ENCODE data around the gene CHD1L.
"Not testable (repeated sequence)": the region's sequence is repeated elsewhere in the genome, so short reads cannot be mapped to it uniquely, and the experiment has no call there.

The CHD1L gene
- 2.4 to 3.0 (median 2.5) reads per million in 3 donors for total RNA-seq

DNA sequence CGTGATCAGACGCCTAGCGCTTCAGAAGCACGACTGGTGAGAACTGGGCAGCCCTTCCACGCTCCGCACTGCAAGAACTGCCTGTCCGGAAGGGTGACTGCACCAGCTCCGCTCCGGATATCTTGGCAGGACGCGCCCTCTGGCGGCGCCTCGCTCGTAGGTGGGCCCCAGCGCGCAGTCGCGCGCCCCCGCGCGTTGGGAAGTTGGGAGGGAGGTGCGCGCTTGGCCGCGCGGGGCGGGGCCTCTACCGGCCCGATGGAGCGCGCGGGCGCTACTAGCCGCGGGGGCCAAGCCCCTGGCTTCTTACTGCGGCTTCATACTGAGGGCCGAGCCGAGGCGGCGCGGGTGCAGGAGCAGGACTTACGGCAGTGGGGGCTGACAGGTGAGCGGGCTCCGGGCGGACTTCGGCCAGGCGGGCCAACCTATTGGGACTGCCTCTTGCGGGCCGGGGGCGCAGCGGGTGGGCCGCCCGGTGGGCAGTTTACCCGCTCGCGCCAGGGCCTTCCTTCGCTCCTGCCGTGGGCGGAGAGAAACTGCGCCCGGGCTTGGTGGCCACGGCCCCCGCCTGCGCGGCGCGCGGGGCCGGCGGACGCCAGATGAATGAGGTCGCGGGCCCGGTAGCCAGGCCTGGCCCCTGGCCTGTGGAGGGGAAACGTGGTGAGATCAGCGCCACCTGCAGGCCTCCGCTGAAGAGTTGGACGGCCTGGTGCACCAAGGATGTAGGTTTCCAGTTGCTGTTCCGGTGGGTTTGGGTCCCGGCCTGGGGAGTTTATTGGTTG is at the start of gene CHD1L:
Gene CHD1L, plus strand, starts transcription at position 236 of the 779 bp plus-strand sequence. Its CDS starts 20 bp downstream, at position 256.
- no peaks in the 10 kb centered on the region for H3K36me3 ChIP-seq (ENCODE audit: control insufficient read depth, insufficient read depth, low read length)
- peak within 1 kb of the TSS; percentile 86 for H3K4me3 ChIP-seq (ENCODE audit: insufficient read depth, low read depth, low read length, poor library complexity, severe bottlenecking)
- peak within 1 kb of the TSS; percentile 72 for H3K27ac ChIP-seq (ENCODE audit: insufficient read depth, low read length, poor library complexity, severe bottlenecking)
- no peaks in the 10 kb centered on the region for H3K4me1 ChIP-seq (ENCODE audit: control insufficient read depth, insufficient read depth, low read length, poor library complexity, severe bottlenecking)
- DNase-seq = peak; percentile 82 to 87 (median 83)
- no peaks in the 10 kb centered on the region for H3K27me3 ChIP-seq (replicated peaks; ENCODE audit: control insufficient read depth, insufficient read depth, low read length, poor library complexity, severe bottlenecking)
- H3K9me3 ChIP-seq (ENCODE audit: control insufficient read depth, low read length) = no peaks in the 10 kb centered on the region

DNA sequence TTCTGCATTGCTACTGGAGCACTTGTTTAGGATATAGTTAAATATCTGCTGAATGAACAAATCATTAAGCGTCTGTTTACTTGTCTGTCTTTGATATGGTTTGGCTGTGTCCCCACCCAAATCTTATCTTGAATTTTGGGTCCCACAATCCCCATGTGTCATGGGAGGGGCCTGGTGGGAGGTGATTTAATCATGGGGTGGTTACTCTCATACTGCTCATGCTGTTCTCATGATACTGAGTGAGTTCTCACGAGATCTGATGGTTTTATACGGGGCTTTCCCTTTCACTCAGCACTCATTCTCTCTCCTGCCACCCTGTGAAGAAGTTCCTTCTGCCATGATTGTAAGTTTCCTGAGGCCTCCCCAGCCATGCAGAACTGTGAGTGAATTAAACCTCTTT is 45.2 kb upstream of the CHD1L start:
- not testable (repeated sequence) for H3K27me3 ChIP-seq (replicated peaks; ENCODE audit: control insufficient read depth, insufficient read depth, low read length, poor library complexity, severe bottlenecking); H3K27ac ChIP-seq (ENCODE audit: insufficient read depth, low read length, poor library complexity, severe bottlenecking); H3K36me3 ChIP-seq (ENCODE audit: control insufficient read depth, insufficient read depth, low read length); H3K9me3 ChIP-seq (ENCODE audit: control insufficient read depth, low read length); H3K4me3 ChIP-seq (ENCODE audit: insufficient read depth, low read depth, low read length, poor library complexity, severe bottlenecking); DNase-seq; H3K4me1 ChIP-seq (ENCODE audit: control insufficient read depth, insufficient read depth, low read length, poor library complexity, severe bottlenecking)

DNA sequence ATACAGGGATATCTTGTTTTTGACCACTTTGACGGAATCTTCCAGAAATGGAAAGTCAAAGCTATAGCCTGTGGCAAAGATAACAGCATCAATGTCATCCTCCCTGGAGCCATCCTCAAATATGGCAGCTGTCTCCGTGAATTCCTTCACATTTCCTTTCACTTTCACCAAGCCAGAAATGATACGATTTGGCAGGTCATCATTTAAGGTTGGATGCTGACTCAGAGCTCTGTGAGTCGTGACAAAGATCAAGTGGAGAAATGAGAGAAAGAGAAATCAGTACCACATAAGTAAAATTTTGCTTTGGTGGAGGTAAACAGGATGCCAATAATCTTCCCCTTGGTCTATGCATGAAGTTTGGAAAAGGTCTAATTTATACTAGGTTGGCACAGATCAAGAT is 41.2 kb upstream of the CHD1L start:
- no peak for DNase-seq
- Histone ChIP-seq H3K4me3 (ENCODE audit: insufficient read depth, low read depth, low read length, poor library complexity, severe bottlenecking) (no peak overlapping the region), H3K9me3 (ENCODE audit: control insufficient read depth, low read length) (no peaks in the 10 kb centered on the region), H3K36me3 (ENCODE audit: control insufficient read depth, insufficient read depth, low read length) (no peaks in the 10 kb centered on the region), H3K27me3 (replicated peaks; ENCODE audit: control insufficient read depth, insufficient read depth, low read length, poor library complexity, severe bottlenecking) (no peaks in the 10 kb centered on the region), H3K4me1 (ENCODE audit: control insufficient read depth, insufficient read depth, low read length, poor library complexity, severe bottlenecking) (no peaks in the 10 kb centered on the region), H3K27ac (ENCODE audit: insufficient read depth, low read length, poor library complexity, severe bottlenecking) (no peak overlapping the region)

- Histone ChIP-seq H3K9me3 (ENCODE audit: control insufficient read depth, low read length) (no peaks in the 10 kb centered on the region), H3K4me1 (ENCODE audit: control insufficient read depth, insufficient read depth, low read length, poor library complexity, severe bottlenecking) (no peaks in the 10 kb centered on the region), H3K4me3 (ENCODE audit: insufficient read depth, low read depth, low read length, poor library complexity, severe bottlenecking) (no peak overlapping the region), H3K36me3 (ENCODE audit: control insufficient read depth, insufficient read depth, low read length) (no peaks in the 10 kb centered on the region), H3K27me3 (replicated peaks; ENCODE audit: control insufficient read depth, insufficient read depth, low read length, poor library complexity, severe bottlenecking) (no peaks in the 10 kb centered on the region), H3K27ac (ENCODE audit: insufficient read depth, low read length, poor library complexity, severe bottlenecking) (no peak overlapping the region)
- DNase-seq = no peak
These were observed 40.7 kb upstream of the CHD1L start for GRCh38 chr1:147201786-147202185.

DNA sequence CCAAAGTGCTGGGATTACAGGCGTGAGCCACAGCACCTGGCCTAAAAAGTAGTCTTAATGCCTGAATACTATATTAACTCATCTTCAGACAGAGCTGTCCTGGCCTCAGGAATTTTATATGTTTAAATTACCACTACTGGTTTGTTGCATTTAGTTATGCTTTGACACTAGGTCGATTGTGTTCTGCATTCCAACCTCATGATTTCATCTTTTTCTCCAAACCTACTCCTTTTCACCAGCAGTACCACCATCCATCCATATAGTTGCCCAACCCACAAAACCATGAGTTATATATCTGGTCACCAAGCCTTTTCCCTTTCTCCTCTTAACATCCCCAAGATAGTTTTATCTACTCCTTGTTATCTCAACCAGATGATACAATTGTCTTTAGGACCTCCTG is 39.9 kb upstream of the CHD1L start:
- Histone ChIP-seq H3K27me3 (replicated peaks; ENCODE audit: control insufficient read depth, insufficient read depth, low read length, poor library complexity, severe bottlenecking) (no peaks in the 10 kb centered on the region), H3K4me1 (ENCODE audit: control insufficient read depth, insufficient read depth, low read length, poor library complexity, severe bottlenecking) (no peaks in the 10 kb centered on the region), H3K27ac (ENCODE audit: insufficient read depth, low read length, poor library complexity, severe bottlenecking) (no peak overlapping the region), H3K36me3 (ENCODE audit: control insufficient read depth, insufficient read depth, low read length) (no peaks in the 10 kb centered on the region), H3K9me3 (ENCODE audit: control insufficient read depth, low read length) (no peaks in the 10 kb centered on the region), H3K4me3 (ENCODE audit: insufficient read depth, low read depth, low read length, poor library complexity, severe bottlenecking) (no peak overlapping the region)
- no peak for DNase-seq

DNA sequence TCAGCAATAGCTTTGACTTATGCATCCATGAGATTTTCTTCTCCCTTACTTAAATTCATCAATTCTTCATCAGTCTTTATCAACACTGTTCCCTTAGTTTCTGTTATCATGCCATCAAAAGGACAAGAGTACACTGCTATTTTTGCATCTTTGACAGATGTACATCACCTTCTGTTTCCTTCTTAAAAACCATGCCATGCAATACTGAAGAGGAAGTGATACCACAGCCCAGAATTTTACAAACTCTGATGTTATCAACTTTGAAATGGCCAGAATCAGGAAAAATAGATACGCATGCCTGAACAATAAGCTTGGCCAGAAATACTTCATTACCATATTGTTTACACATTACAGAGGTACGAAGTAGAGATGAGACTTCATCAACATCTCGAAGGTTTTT is 38.4 kb upstream of the CHD1L start:
- no peaks in the 10 kb centered on the region for H3K27me3 ChIP-seq (replicated peaks; ENCODE audit: control insufficient read depth, insufficient read depth, low read length, poor library complexity, severe bottlenecking)
- H3K9me3 ChIP-seq (ENCODE audit: control insufficient read depth, low read length) = no peaks in the 10 kb centered on the region
- no peak overlapping the region for H3K27ac ChIP-seq (ENCODE audit: insufficient read depth, low read length, poor library complexity, severe bottlenecking)
- no peaks in the 10 kb centered on the region for H3K4me1 ChIP-seq (ENCODE audit: control insufficient read depth, insufficient read depth, low read length, poor library complexity, severe bottlenecking)
- no peaks in the 10 kb centered on the region for H3K36me3 ChIP-seq (ENCODE audit: control insufficient read depth, insufficient read depth, low read length)
- DNase-seq = no peak
- H3K4me3 ChIP-seq (ENCODE audit: insufficient read depth, low read depth, low read length, poor library complexity, severe bottlenecking) = no peak overlapping the region

DNA sequence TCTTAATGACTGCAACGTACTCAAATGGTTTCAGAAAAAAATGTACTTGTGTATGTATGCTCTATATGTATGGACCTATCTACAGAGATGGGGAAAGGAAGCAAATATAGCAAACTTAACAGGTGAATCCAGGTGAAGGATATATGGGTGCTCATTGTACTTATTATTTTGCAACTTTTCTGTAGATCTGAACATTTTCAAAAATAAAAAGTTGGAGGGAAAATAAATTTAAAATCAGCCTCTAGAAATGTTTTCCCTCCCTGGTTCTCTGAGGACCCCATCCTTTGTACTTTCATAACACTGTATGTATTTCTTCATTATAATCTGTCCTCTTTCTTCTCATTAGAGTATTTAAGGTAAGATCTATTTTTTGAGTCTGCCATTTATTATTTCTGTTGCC is 35.3 kb upstream of the CHD1L start:
- H3K9me3 ChIP-seq (ENCODE audit: control insufficient read depth, low read length) = no peaks in the 10 kb centered on the region
- H3K36me3 ChIP-seq (ENCODE audit: control insufficient read depth, insufficient read depth, low read length) = no peaks in the 10 kb centered on the region
- H3K27ac ChIP-seq (ENCODE audit: insufficient read depth, low read length, poor library complexity, severe bottlenecking) = no peak overlapping the region

DNA sequence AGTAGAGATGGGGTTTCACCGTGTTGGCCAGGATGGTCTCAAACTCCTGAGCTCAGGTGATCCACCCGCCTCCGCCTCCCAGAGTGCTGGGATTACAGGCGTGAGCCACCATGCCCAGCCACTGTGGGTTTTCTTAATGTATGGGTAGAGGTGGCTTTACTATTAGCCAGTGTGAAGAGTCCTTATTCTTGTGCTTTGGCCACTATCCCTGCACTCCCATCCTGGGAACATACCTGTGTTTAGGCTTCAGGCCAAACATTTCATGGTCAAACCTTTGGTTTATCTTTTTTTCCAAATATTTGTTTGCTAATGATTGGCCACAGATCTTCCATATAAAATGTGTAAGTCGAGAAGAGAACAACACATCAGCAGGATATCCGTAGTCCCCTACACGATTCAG is 33.9 kb upstream of the CHD1L start:
- no peaks in the 10 kb centered on the region for H3K9me3 ChIP-seq (ENCODE audit: control insufficient read depth, low read length)
- H3K4me1 ChIP-seq (ENCODE audit: control insufficient read depth, insufficient read depth, low read length, poor library complexity, severe bottlenecking) = no peaks in the 10 kb centered on the region
- H3K27me3 ChIP-seq (replicated peaks; ENCODE audit: control insufficient read depth, insufficient read depth, low read length, poor library complexity, severe bottlenecking) = no peaks in the 10 kb centered on the region
- DNase-seq = no peak
- H3K4me3 ChIP-seq (ENCODE audit: insufficient read depth, low read depth, low read length, poor library complexity, severe bottlenecking) = no peak overlapping the region
- no peak overlapping the region for H3K27ac ChIP-seq (ENCODE audit: insufficient read depth, low read length, poor library complexity, severe bottlenecking)
- no peaks in the 10 kb centered on the region for H3K36me3 ChIP-seq (ENCODE audit: control insufficient read depth, insufficient read depth, low read length)

More for the DNA sequence above, 35.3 kb upstream of the CHD1L start:
- Histone ChIP-seq H3K4me3 (ENCODE audit: insufficient read depth, low read depth, low read length, poor library complexity, severe bottlenecking) (no peak overlapping the region), H3K4me1 (ENCODE audit: control insufficient read depth, insufficient read depth, low read length, poor library complexity, severe bottlenecking) (no peaks in the 10 kb centered on the region), H3K27me3 (replicated peaks; ENCODE audit: control insufficient read depth, insufficient read depth, low read length, poor library complexity, severe bottlenecking) (no peaks in the 10 kb centered on the region)
- no peak for DNase-seq

DNA sequence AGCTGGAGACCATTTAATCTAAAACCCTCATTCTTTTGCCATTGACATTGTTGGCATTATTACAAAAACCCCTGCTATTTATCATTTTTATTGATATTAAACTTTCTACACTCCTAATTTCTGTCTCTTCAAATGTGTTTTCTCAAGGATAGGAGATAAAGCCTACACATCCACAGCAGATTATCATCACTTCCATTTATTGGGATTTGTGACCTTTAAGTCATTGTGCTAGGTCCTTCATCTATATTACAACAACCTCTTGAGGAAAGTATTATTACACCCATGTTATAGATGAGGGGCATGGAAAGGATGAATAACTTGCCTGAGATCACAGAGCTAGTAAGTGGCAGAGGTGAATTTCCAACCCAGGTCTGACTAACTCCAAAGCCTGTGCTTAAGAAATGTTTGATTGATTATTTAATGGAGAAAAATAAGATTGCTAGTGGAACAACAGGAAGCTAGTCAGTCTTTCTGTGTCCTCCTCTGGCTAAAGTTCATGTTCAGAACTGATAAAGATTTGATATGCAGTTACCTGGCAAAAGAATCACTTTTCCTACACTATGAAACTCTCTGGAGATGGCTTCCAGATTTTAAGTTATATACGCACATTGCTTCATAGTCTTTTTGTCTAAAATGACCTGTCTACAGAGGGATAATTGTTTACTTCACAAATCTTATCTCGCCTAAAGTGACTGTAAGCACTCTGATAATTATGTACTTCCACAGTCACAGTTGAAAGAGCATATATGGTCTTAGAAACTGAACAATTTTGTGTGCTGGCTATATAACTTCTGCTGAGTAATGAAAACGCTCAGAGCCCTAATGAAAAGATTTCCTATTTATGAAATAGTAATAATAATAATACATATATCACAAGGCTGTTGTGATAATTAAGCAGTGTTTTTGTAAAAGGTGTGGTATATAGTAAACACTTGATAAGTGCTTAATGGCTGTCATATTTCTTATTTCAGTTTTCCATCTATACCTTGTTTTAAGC is 32.4 kb upstream of the CHD1L start:
- DNase-seq = no peak

DNA sequence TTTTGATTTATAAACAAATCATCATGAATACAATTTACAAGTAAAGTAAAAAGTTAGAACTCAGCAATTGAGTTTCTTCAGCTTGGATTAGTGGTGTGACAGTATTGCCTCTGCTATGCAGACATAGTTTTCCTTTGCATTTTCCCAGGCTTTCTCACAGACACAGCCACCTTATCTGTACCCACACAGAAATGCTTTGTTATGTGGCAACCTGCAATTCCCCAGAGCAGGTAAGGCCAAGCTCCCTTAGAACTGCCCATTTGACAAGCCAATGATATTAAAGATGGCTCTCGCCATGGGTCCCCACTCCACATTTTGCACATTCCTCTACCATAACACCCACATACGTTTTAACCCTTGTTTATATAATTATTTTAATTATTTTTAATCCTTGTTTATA is 31.5 kb upstream of the CHD1L start:
- Histone ChIP-seq H3K27me3 (replicated peaks; ENCODE audit: control insufficient read depth, insufficient read depth, low read length, poor library complexity, severe bottlenecking) (no peaks in the 10 kb centered on the region), H3K4me3 (ENCODE audit: insufficient read depth, low read depth, low read length, poor library complexity, severe bottlenecking) (no peak overlapping the region), H3K36me3 (ENCODE audit: control insufficient read depth, insufficient read depth, low read length) (no peaks in the 10 kb centered on the region), H3K4me1 (ENCODE audit: control insufficient read depth, insufficient read depth, low read length, poor library complexity, severe bottlenecking) (no peaks in the 10 kb centered on the region), H3K9me3 (ENCODE audit: control insufficient read depth, low read length) (no peaks in the 10 kb centered on the region), H3K27ac (ENCODE audit: insufficient read depth, low read length, poor library complexity, severe bottlenecking) (no peak overlapping the region)
- no peak for DNase-seq

More for the DNA sequence above, 32.4 kb upstream of the CHD1L start:
- Histone ChIP-seq H3K9me3 (ENCODE audit: control insufficient read depth, low read length) (no peaks in the 10 kb centered on the region), H3K36me3 (ENCODE audit: control insufficient read depth, insufficient read depth, low read length) (no peaks in the 10 kb centered on the region), H3K4me3 (ENCODE audit: insufficient read depth, low read depth, low read length, poor library complexity, severe bottlenecking) (no peak overlapping the region), H3K27me3 (replicated peaks; ENCODE audit: control insufficient read depth, insufficient read depth, low read length, poor library complexity, severe bottlenecking) (no peaks in the 10 kb centered on the region), H3K27ac (ENCODE audit: insufficient read depth, low read length, poor library complexity, severe bottlenecking) (no peak overlapping the region), H3K4me1 (ENCODE audit: control insufficient read depth, insufficient read depth, low read length, poor library complexity, severe bottlenecking) (no peaks in the 10 kb centered on the region)
